ENCODE results near the gene OR2B2.

Gene OR2B2

GRCh38 chr6:27879837-27880236 is 32.4 kb downstream of the OR2B2 start:
- in situ Hi-C loops (cut with MboI; ENCODE audit: low sequenced_read_pairs, unreplicated experiment) = no loop called here
- DNase-seq (ENCODE audit: low spot score) = no peak
- no peak for TF ChIP-seq CTCF (IDR thresholded peaks at IDR 0.05; ENCODE audit: borderline replicate concordance, control extremely low read depth, extremely low read depth, insufficient read depth, missing control alignments)

GRCh38 chr6:27874016-27874415 is 38.2 kb downstream of the OR2B2 start:
- no peak for TF ChIP-seq CTCF (IDR thresholded peaks at IDR 0.05; ENCODE audit: borderline replicate concordance, control extremely low read depth, extremely low read depth, insufficient read depth, missing control alignments)
- no peak for DNase-seq (ENCODE audit: low spot score)
- in situ Hi-C loops (cut with MboI; ENCODE audit: low sequenced_read_pairs, unreplicated experiment) = no loop called here

GRCh38 chr6:27873021-27873940 is 38.9 kb downstream of the OR2B2 start:
- in situ Hi-C loops (cut with MboI; ENCODE audit: low sequenced_read_pairs, unreplicated experiment) = no loop called here
- DNase-seq (ENCODE audit: low spot score) = no peak
- no peak for TF ChIP-seq CTCF (IDR thresholded peaks at IDR 0.05; ENCODE audit: borderline replicate concordance, control extremely low read depth, extremely low read depth, insufficient read depth, missing control alignments)

GRCh38 chr6:27872642-27873020 is 39.6 kb downstream of the OR2B2 start:
- no peak for DNase-seq (ENCODE audit: low spot score)
- in situ Hi-C loops (cut with MboI; ENCODE audit: low sequenced_read_pairs, unreplicated experiment) = no loop called here
- no peak for TF ChIP-seq CTCF (IDR thresholded peaks at IDR 0.05; ENCODE audit: borderline replicate concordance, control extremely low read depth, extremely low read depth, insufficient read depth, missing control alignments)

GRCh38 chr6:27871924-27872638 is 40.1 kb downstream of the OR2B2 start:
- in situ Hi-C loops (cut with MboI; ENCODE audit: low sequenced_read_pairs, unreplicated experiment) = no loop called here
- peak; percentile 48 for TF ChIP-seq CTCF (IDR thresholded peaks at IDR 0.05; ENCODE audit: borderline replicate concordance, control extremely low read depth, extremely low read depth, insufficient read depth, missing control alignments)
- peak; percentile 88 for DNase-seq (ENCODE audit: low spot score)

- in situ Hi-C loops (cut with MboI; ENCODE audit: low sequenced_read_pairs, unreplicated experiment) = no loop called here
- no peak for TF ChIP-seq CTCF (IDR thresholded peaks at IDR 0.05; ENCODE audit: borderline replicate concordance, control extremely low read depth, extremely low read depth, insufficient read depth, missing control alignments)
- no peak for DNase-seq (ENCODE audit: low spot score)
These were observed 41.8 kb downstream of the OR2B2 start for GRCh38 chr6:27870291-27870870.
